Esophagus squamous epithelium (tissue), 5 donors: ENCODE data around the gene COPS3. TPM values are rescaled to one million over a fixed set of nuclear protein-coding genes. Genes with fewer than 3 reads are reported as not detected.

Experiments used
- DNase-seq: peaks from one replicate; lab custom pipeline; 2025; lab: John Stamatoyannopoulos, UW
- H3K27ac ChIP-seq, 4 donors: fragments of 200-600 bp; sonication (generic); one replicate each; pipeline ENCODE4 v1.5.1; 2016 to 2019; ENCODE audit warnings: mild to moderate bottlenecking in 1 of 4
- H3K27me3 ChIP-seq, 4 donors: fragments of 200-600 bp; sonication (generic); 1 replicate in 3 of 4; 2 replicates in 1 of 4; pipeline versions ENCODE4 v1.5.1 to v1.6.0; 2017 to 2021; ENCODE audit warnings: antibody characterized with exemption in 1 of 4
- H3K36me3 ChIP-seq, 3 donors: fragments of 200-600 bp; sonication (generic); one replicate each; pipeline ENCODE4 v1.5.1; 2016 to 2019
- H3K4me1 ChIP-seq, 3 donors: fragments of 200-600 bp; sonication (generic); one replicate each; pipeline ENCODE4 v1.5.1; 2017 to 2019
- H3K4me3 ChIP-seq, 4 donors: fragments of 200-600 bp; sonication (generic); 1 replicate in 3 of 4; 2 replicates in 1 of 4; pipeline ENCODE4 v1.5.1; 2016 to 2019; ENCODE audit warnings: mild to moderate bottlenecking in 2 of 4, moderate library complexity in 1 of 4
- H3K9me3 ChIP-seq, 3 donors: fragments of 200-600 bp; sonication (generic); one replicate each; pipeline ENCODE4 v1.5.1; 2016 to 2019
- POLR2A ChIP-seq, 4 donors: fragments of 450-650 bp; IDR thresholded peaks; one replicate each; pipeline ENCODE4 v1.6.1; 2017; ENCODE audit warnings: antibody characterized with exemption in 4 of 4, mild to moderate bottlenecking in 4 of 4, moderate library complexity in 3 of 4
- WGBS, 2 donors: methylation state at CpG; one replicate each; pipeline ENCODE4 v1.1.5; 2018; 5-methylcytosine and 5-hydroxymethylcytosine counted together
- intact Hi-C: fragments of 100-400 bp; cut with DNase I; formaldehyde crosslinking; loops from one replicate; pipeline ENCODE4 v1.15.0; 2022
- total RNA-seq, 4 donors: library from RNA; depleted of rRNA; stranded (reverse); fragments of >200 nt; gene quantifications; one replicate each; pipeline ENCODE4 v1.1.0, GENCODE V29; 2016
- TF ChIP-seq, protein P1 (sequence below), 6 experiments: fragments of 450-650 bp in 4 of 6; fragments of 200-600 bp in 2 of 6; sonication (generic) in 2 of 6; IDR thresholded peaks; one replicate each; pipeline ENCODE4 v1.5.1; 2016 to 2019; ENCODE audit warnings: antibody characterized with exemption in 6 of 6, mild to moderate bottlenecking in 4 of 6, moderate library complexity in 4 of 6
- donor health status: DM: yes; HTN: yes; CAD: no.

The COPS3 gene
- total RNA-seq, 4 donors from 2014 or later = 34.0 to 91.6 (median 68.7) TPM

DNA sequence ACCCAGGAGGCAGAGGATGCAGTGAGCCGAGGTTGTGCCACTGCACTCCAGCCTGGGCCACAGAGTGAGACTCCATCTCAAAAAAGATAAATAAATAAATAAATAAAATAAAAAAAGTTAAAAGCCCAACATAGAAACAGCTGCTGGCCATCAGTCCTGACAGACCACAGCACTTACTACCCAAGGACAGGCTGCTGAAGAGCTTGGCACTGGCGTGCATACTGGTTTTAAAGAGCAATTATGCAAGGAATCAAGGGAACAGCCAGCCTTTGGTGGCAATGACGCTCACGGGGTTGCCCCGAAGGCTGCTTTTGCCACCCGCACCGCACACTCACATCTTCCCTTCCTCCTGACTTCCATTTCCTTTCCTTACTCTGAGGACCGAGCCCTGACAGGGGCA, 79.1 kb downstream of the COPS3 start:
- Histone ChIP-seq H3K27me3 (no peaks in the 10 kb centered on the region), H3K36me3 (no peaks in the 10 kb centered on the region), H3K4me3 (no peak overlapping the region), H3K9me3 (no peaks in the 10 kb centered on the region), H3K27ac (peak overlapping the region in 2 of 4 donors; percentile 47 to 90), H3K4me1 (peaks cover 28 to 77% (median 35%) of the 10 kb centered on the region in 3 donors)
- no peak for TF ChIP-seq POLR2A (IDR thresholded peaks at IDR 0.05)
- TF ChIP-seq, protein P1, sequence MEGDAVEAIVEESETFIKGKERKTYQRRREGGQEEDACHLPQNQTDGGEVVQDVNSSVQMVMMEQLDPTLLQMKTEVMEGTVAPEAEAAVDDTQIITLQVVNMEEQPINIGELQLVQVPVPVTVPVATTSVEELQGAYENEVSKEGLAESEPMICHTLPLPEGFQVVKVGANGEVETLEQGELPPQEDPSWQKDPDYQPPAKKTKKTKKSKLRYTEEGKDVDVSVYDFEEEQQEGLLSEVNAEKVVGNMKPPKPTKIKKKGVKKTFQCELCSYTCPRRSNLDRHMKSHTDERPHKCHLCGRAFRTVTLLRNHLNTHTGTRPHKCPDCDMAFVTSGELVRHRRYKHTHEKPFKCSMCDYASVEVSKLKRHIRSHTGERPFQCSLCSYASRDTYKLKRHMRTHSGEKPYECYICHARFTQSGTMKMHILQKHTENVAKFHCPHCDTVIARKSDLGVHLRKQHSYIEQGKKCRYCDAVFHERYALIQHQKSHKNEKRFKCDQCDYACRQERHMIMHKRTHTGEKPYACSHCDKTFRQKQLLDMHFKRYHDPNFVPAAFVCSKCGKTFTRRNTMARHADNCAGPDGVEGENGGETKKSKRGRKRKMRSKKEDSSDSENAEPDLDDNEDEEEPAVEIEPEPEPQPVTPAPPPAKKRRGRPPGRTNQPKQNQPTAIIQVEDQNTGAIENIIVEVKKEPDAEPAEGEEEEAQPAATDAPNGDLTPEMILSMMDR (IDR thresholded peaks at IDR 0.05) = no peak
- intact Hi-C loops = no loop called here
- WGBS, 2 donors = 89 to 93% methylated on average over 7 to 8 of the region's 8 CpGs
- no peak for DNase-seq

DNA sequence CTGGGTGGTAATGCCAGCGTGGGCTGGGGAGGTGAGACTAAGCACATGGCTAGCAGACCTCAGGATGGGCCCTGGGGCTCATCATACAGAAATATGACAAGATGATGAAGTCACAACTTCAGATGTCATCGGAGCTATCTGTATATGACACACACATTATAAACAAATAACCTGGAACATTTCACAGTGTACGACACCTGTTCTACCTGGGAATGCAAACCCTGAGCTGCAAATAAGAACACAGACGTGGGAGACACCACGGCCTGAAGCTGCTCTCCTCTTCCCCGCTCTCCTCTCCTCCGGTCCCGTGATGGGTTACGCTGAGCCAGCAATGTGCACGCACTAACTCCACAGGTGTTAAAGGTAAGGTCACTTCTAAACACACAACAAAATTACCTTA, 79.8 kb downstream of the COPS3 start:
- WGBS, 2 donors = 83 to 87% methylated on average over 10 of the region's 10 CpGs
- H3K4me1 ChIP-seq = peaks cover 25 to 72% (median 30%) of the 10 kb centered on the region in 3 donors
- no peaks in the 10 kb centered on the region for H3K27me3 ChIP-seq
- H3K4me3 ChIP-seq = no peak overlapping the region
- no peaks in the 10 kb centered on the region for H3K9me3 ChIP-seq
- no peaks in the 10 kb centered on the region for H3K36me3 ChIP-seq
- intact Hi-C loops = no loop called here
- H3K27ac ChIP-seq = peak overlapping the region in 3 of 4 donors; percentile 9 to 90 (median 73)
- TF ChIP-seq POLR2A (IDR thresholded peaks at IDR 0.05) = no peak
- TF ChIP-seq, protein P1 (IDR thresholded peaks at IDR 0.05) = no peak
- DNase-seq = no peak

DNA sequence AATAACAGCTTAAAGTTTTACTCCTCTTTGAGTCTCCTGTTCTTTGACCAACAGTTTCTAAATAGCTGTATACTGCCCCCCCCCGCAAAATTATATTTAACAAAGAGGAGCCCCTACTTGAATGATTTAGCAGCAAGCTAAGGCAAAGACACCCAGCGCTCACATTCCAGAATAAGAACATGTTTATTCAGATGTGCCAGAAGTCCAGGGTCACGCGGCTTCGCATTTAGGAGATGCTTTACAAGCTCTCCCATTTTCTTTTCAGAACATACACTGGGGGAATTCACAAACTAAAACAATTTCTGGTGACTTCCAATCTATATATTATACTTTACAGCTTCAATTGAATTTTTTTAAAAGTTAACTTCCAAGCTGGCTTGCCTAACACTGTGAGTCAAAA, 80.2 kb downstream of the COPS3 start:
- intact Hi-C loops = no loop called here
- Histone ChIP-seq H3K4me3 (no peak overlapping the region), H3K9me3 (no peaks in the 10 kb centered on the region), H3K4me1 (peaks cover 24 to 67% (median 30%) of the 10 kb centered on the region in 3 donors), H3K27me3 (no peaks in the 10 kb centered on the region), H3K27ac (peak overlapping the region; percentile 9 to 90 (median 75)), H3K36me3 (no peaks in the 10 kb centered on the region)
- WGBS, 2 donors = 74 to 83% methylated on average over 4 to 5 of the region's 5 CpGs
- no peak for TF ChIP-seq POLR2A (IDR thresholded peaks at IDR 0.05)
- TF ChIP-seq, protein P1 (IDR thresholded peaks at IDR 0.05) = no peak
- no peak for DNase-seq

DNA sequence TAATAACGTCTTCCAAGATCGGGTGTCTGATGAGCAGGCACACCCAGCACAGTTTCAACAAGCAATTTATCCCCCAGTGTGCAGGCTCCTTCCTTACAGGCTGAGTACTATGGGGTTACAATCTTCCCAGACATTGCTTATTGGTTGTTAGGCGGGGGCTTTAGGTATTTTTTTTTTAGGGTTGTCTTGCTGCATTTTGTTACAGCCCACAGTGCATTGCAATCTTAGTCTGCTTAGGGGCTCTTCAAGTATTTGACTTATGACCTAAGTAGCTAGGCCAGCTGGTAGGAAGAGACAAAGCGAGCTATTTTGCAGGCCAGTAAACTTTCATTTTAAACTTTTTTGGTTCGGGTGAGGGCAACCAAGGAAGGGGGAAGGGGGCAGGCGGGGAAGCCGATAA, 80.7 kb downstream of the COPS3 start:
- intact Hi-C loops = no loop called here
- Histone ChIP-seq H3K9me3 (no peaks in the 10 kb centered on the region), H3K36me3 (no peaks in the 10 kb centered on the region), H3K27me3 (no peaks in the 10 kb centered on the region), H3K4me3 (no peak overlapping the region), H3K27ac (peak overlapping the region in 3 of 4 donors; percentile 73 to 90 (median 77)), H3K4me1 (peaks cover 19 to 62% (median 25%) of the 10 kb centered on the region in 3 donors)
- 67 to 74% methylated on average over 6 to 7 of the region's 7 CpGs for WGBS, 2 donors
- no peak for TF ChIP-seq POLR2A (IDR thresholded peaks at IDR 0.05)
- TF ChIP-seq, protein P1 (IDR thresholded peaks at IDR 0.05) = no peak
- DNase-seq = no peak

DNA sequence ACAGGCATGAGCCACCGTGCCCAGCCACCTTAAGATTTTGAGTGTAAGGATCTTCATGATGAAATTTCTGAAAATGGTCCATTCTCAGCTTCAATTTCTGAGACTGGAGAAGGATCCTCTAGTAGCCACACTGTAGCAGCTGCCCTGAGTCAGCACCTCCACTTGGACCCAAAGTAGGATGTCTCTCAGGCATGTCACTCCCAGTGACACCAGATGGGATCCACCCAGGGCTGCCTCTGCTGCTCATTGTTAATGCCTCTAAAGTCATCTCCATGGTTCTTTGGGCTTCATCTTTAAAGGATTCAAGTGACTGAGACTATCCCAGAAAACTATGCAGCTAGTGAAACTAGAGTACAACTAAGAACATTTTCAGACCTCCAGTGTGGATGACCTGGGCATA, 82.8 kb downstream of the COPS3 start:
- intact Hi-C loops = no loop called here
- DNase-seq = no peak
- Histone ChIP-seq H3K27me3 (no peaks in the 10 kb centered on the region), H3K27ac (no peak overlapping the region), H3K4me3 (no peak overlapping the region), H3K36me3 (no peaks in the 10 kb centered on the region), H3K4me1 (peaks cover 0 to 42% (median 10%) of the 10 kb centered on the region in 3 donors), H3K9me3 (no peaks in the 10 kb centered on the region)
- TF ChIP-seq, protein P1 (IDR thresholded peaks at IDR 0.05) = no peak
- no peak for TF ChIP-seq POLR2A (IDR thresholded peaks at IDR 0.05)
- 67 to 100% methylated on average over 1 of the region's 1 CpG for WGBS, 2 donors
